GM21381 (cell line): ENCODE measurements around the gene C1orf56.
"Not testable (repeated sequence)": the region's sequence is repeated elsewhere in the genome, so short reads cannot be mapped to it uniquely, and the experiment has no call there.

Experiments
- ATAC-seq: cut with Tn5 transposase; IDR thresholded peaks from one replicate; pipeline ENCODE4 v1.9.1; 2021; ENCODE audit warnings: mild to moderate bottlenecking, moderate library complexity; ENCODE audit not compliant: unreplicated experiment

Gene C1orf56

DNA sequence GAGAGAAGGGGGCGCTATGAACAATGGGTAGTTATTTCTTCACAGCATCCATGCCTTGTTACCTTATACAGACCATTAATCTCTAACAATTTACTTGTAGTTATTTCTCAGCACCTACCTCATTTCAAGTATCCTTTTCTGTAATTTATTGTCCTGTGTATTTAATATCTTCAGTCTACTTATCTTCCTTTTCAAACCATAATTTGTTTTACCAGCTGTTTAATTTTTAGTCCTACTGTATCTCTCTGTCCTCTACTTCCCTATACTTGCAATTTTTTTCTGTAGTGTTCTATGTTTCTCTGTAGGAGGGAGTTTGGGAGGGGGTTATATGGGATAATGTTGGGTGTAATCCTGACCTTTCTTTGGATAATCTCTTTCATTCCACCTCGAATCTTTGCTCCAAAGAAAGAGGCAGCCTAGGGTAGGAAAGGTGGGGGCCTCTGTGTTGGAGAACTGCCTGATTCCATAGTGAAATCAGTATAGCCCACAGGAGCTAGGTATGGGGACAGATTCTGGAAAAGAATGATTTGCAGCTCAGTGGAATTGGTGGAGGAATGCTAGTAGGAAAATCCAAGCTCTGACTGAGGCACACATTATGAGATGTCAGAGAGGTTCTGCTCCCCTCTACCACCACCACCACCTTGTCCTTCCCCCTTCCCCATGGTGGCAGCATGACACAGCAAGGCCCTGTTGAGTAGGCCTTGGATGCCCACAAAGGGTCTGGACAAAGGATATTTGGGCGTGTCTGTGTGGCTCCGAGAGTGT is 13.3 kb downstream of the C1orf56 start:
- no peak for ATAC-seq

DNA sequence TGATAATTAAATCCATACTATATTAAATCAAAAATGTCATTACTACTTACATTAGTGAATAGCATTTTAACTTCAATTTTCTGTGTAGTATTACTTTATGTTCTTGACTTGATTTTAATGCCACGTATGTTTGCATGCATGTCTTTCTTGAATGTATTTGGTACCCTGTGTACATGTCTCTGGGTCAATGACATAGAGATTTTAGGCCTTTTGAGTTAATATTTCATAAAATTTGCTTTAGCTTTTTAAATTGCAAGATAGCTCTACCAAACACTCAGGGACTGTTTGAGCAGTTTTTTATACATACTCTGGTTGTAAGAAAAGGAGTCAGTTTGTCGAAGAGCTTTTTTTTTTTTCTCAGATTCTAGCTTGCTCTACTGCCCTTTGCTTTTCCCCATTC is 14.2 kb downstream of the C1orf56 start:
- no peak for ATAC-seq

DNA sequence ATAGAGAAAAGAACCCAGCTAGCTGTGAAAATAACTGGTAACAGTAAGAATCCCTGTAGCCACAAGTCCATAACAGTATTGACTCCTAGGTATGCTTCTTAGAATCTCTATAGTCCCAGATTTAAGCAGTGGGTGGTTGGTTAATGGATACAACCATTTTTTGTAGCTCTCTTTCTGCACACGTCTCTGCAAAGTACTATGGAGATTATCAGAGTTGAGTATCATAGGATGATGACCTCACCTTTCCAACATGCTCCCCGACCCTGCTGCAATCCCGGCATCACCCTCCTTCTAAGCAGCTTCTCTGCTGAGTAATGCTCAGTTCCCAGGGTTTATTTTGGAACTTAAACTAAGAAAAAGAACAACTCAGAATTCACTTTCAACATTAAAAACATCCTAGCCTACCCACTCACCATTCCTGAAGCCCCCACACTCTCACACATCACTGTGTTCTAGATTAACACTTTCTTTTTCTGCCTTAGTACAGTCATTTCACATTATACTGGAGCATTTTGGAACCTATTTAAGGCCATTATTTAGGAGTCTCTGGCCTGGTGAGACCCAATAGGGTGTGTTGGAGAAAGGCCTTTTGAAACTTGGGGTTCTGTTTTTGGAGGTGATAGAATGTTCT is 15.3 kb downstream of the C1orf56 start:
- no peak for ATAC-seq

DNA sequence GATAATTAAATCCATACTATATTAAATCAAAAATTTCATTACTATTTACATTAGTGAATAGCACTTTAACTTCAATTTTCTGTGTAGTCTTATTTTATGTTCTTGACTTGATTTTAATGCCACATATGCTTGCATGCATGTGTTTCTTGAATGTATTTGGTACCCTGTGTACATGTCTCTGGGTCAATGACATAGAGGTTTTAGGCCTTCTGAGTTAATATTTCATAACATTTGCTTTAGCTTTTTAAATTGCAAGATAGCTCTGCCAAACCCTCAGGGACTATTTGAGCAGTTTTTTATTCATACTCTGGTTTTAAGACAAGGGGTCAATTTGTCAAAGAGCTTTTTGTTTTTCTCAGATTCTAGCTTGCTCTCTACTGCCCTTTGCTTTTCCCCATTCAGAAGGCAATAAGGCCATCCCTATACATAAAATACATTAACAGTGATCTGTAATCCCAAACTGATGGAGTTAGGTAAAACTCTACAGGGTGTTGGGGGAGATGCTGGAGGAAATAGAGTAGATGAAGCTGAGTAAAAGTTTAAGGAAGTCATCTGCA is 17.6 kb downstream of the C1orf56 start:
- no peak for ATAC-seq

DNA sequence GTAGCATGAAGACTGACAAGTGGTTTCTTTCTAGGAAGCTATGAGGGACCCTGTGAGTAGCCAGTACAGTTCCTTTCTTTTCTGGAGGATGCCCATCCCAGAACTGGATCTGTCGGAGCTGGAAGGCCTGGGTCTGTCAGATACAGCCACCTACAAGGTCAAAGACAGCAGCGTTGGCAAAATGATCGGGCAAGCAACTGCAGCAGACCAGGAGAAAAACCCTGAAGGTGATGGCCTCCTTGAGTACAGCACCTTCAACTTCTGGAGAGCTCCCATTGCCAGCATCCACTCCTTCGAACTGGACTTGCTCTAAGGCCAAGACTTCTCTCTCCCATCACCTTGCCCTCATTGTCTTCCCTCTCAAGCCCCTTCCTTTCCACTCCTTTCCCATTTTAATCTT is 19.6 kb downstream of the C1orf56 start:
- no peak for ATAC-seq

DNA sequence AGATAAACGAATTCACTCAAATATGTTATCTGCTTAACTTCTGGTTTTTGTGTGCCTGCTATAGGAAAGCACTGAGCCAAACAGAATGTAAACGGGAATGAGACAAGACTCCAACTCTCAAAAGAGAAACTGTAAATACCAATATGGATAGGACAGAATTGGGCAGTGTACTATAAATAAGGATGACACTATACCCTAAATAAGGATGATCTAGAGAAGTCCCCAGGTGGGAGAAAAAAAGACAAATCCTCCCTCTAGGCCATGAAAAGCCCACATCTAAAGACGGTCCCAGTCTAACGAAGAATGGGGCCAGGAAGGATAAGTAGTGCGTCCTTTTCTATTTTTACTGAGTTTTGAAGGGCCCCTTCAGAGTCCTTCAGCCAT is 21.5 kb downstream of the C1orf56 start:
- no peak for ATAC-seq

DNA sequence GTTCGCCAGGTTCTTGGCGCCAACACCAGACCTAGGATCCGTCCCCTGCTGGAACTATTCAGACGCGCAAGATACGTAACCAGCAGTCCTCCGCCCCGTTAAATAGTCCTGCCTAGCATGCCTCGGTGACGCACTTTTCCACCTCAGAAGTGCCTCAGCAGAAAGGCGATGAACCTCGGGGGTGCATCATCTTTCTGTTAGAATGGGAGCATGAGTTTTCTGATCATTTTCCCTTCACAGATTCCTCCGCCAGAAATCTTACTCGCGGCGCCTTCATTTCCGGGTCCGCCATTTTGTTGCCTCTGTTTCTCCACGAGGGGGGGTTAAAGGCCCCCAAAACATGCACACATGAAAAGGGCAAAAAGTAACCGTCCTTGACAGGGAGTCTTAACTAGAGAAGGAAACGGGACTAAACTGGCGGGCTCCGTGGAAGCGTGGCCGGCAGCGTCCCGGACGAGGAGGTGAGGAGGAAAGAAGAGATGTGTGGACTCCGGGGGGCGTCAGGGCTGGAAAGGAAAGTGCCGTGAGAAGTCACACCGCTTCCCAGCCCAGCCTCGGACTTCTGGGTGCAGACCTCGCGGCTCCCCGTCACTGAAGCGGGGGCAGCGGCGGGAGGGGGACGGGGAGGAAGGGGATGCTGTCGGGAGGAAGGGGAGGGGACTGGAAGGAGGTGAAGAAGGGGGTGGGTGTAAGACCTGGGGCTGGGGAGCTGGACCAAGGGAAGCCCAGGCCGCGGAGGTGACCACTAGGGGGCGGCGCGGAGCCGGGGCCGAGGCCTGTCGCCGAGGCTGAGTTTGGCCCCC is 23.1 kb downstream of the C1orf56 start, which contains the start of gene GABPB2:
Gene GABPB2, plus strand, starts transcription at position 288 of the 803 bp plus-strand sequence. CDS start 17,429 bp downstream, outside the sequence.
- peak; percentile 86 for ATAC-seq

DNA sequence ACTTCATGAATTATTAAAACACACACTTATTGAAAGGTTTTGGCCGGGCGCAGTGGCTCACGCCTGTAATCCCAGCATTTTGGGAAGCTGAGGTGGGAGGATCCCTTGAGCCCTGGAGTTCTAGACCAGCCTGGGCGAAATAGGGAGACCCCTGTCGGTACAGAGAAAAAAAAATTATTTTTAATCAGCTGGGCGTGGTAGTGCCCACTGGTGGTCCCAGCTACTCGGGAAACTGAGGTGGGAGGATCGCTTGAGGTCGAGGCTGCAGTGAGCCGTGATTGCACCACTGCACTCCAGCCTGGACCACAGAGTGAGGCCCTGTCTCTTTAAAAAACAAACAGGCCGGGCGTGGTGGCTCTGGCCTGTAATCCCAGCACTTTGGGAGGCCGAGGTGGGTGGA is 24.7 kb downstream of the C1orf56 start:
- no peak for ATAC-seq

DNA sequence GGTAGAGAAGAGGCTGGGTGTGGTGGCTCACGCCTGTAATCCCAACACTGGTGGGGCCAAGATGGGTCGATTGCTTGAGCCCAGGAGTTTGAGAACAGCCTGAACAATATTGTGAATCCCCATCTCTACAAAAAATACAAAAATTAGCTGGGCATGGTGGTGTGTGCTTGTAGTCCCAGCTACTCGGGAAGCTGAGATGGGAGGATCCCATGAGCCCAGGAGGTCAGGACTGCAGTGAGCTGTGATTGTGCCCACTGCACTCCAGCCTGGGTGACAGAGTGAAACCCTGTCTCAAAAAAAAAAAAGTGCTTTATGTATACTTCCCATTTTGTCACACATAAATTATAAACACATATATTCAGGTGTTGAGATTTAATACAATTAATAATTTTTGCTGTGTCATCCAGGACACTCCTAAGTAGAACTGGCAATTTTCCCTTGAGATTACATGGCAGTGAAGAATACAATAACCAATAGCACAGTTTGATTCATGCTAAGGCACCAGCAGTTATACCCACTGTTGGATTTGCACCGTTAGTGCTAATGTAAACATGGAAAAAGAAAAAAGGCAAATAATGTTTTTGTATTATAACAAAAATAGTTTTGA is 38.5 kb downstream of the C1orf56 start:
- no peak for ATAC-seq

DNA sequence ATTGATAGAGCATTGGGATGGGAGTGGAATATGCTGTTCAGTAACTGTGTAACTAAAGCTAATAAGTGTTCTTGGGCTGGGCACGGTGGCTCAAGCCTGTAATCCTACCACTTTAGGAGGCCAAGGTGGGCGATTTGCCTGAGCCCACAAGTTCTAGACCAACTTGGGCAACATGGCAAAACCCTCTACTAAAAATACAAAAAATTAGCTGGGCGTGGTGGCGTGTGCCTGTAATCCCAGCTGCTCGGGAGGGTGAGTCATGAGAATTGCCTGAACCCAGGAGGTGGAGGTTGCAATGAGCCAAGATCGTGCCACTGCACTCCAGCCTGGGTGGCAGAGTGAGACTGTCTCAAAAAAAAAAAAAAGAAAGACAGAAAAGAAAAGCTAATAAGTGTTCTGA is 49.9 kb downstream of the C1orf56 start:
- not testable (repeated sequence) for ATAC-seq

DNA sequence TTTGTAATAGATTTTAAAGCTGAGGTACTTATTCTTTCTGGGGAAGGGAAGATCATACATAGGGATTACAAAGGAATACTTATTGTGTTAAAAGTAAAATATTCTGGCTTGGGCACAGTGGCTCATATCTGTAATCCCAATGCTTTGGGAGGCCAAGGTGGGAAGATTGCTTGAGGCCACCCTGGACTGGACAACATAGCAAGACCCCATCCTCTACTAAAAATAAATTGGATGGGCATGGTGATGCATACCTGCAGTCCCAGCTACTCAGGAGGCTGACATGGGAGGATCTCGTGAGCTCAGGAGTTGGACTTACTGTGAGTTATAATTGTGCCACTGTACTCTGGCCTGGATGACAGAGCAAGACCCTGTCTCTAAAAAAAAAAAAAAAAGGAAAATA is 50.6 kb downstream of the C1orf56 start:
- ATAC-seq, result no peak
